GM12878 (cell line): Measurements from ENCODE around the gene PLA2G4A. TPM values are rescaled to one million over a fixed set of nuclear protein-coding genes. Genes with fewer than 3 reads are reported as not detected.

Experiments used
- ATAC-seq: fragments of 200-7000 bp; cut with Tn5 transposase; 3 replicates; pipeline ENCODE4 v1.9.1; 2020; ENCODE audit warnings: mild to moderate bottlenecking, moderate library complexity
- BruUV-seq: library from RNA; stranded (reverse); fragments of 400-500 nt; replicated peaks from 2 replicates; lab custom pipeline; 2021; lab: Mats Ljungman, UMichigan
- CTCF ChIA-PET: fragments of 300-600 bp; sonication (Branson Sonifier 250); formaldehyde crosslinking; extraction: SDS; loops from one replicate; lab custom pipeline; 2021; ENCODE audit warnings: inconsistent platforms; lab: Yijun Ruan, JAX
- POLR2A ChIA-PET: fragments of 350-600 bp; formaldehyde crosslinking; extraction: SDS; loops from one replicate; lab custom pipeline; 2021; ENCODE audit warnings: inconsistent platforms; lab: Charles Lee
- RAD21 ChIA-PET: fragments of 300-600 bp; sonication (Branson Sonifier 250); formaldehyde crosslinking; loops from one replicate; lab custom pipeline; 2023; ENCODE audit warnings: antibody characterized with exemption; ENCODE audit not compliant: unreplicated experiment; lab: Charles Lee
- SMC1A ChIA-PET: fragments of 300-600 bp; sonication (Branson Sonifier 250); formaldehyde crosslinking; loops from one replicate; lab custom pipeline; 2023; ENCODE audit not compliant: unreplicated experiment, uncharacterized antibody; lab: Charles Lee
- DNase-seq: peaks from one replicate; pipeline ENCODE4 v3.0.0-alpha.2; 2011; ENCODE audit warnings: low read depth, low spot score
- FAIRE-seq: peaks from 3 replicates; lab custom pipeline; 2011; peaks lifted over from hg19 to GRCh38; lab: Jason Lieb, UNC
- H2AFZ ChIP-seq: 2 replicates; pipeline ENCODE4 v1.6.0; 2011; ENCODE audit warnings: low read depth, low read length, control low read depth; ENCODE audit not compliant: control insufficient read depth
- H3K27ac ChIP-seq: 2 replicates; pipeline ENCODE4 v1.5.1; 2011; ENCODE audit warnings: control low read depth; ENCODE audit not compliant: control insufficient read depth, insufficient read depth
- H3K27me3 ChIP-seq, 2 experiments: replicated peaks in 1 of 2; 2 replicates each; pipeline versions ENCODE4 v1.6.0 to v1.6.1; 2011; ENCODE audit warnings: low read length in 1 of 2; ENCODE audit not compliant: control insufficient read depth in 2 of 2, insufficient read depth in 2 of 2
- H3K36me3 ChIP-seq, 2 experiments: 2 replicates each; pipeline ENCODE4 v1.5.1; 2011; ENCODE audit warnings: low read length in 1 of 2; ENCODE audit not compliant: control insufficient read depth in 2 of 2, insufficient read depth in 2 of 2
- H3K4me1 ChIP-seq: 2 replicates; pipeline ENCODE4 v1.6.1; 2011; ENCODE audit warnings: mild to moderate bottlenecking, low read length, moderate library complexity, mixed read lengths; ENCODE audit not compliant: control insufficient read depth, insufficient read depth
- H3K4me2 ChIP-seq: 2 replicates; pipeline ENCODE4 v1.6.0; 2011; ENCODE audit warnings: control low read depth; ENCODE audit not compliant: control insufficient read depth, insufficient read depth
- H3K4me3 ChIP-seq: fragments of 200-600 bp; sonication (generic); 2 replicates; pipeline ENCODE4 v1.5.1; 2016
- H3K79me2 ChIP-seq: 2 replicates; pipeline ENCODE4 v1.6.0; 2011; ENCODE audit warnings: low read length; ENCODE audit not compliant: control insufficient read depth, insufficient read depth
- H3K9ac ChIP-seq: 2 replicates; pipeline ENCODE4 v1.8.0; 2011; ENCODE audit warnings: low read length, control low read depth, mixed read lengths; ENCODE audit not compliant: control insufficient read depth, insufficient read depth
- H3K9me3 ChIP-seq: replicated peaks from 3 replicates; pipeline ENCODE4 v1.5.1; 2011; ENCODE audit warnings: mild to moderate bottlenecking, low read length; ENCODE audit not compliant: control insufficient read depth, insufficient read depth
- H4K20me1 ChIP-seq: 2 replicates; pipeline ENCODE4 v1.6.0; 2011; ENCODE audit not compliant: control insufficient read depth, insufficient read depth
- BACH1 ChIP-seq: fragments of 450-650 bp; IDR thresholded peaks from 2 replicates; pipeline ENCODE4 v1.6.1; 2017; ENCODE audit warnings: mild to moderate bottlenecking, borderline replicate concordance
- DPF2 ChIP-seq: fragments of 450-650 bp; IDR thresholded peaks from 2 replicates; pipeline ENCODE4 v1.6.1; 2017; ENCODE audit warnings: mild to moderate bottlenecking
- NR2C2 ChIP-seq: IDR thresholded peaks from 2 replicates; pipeline ENCODE4 v1.6.1; 2011; ENCODE audit warnings: borderline replicate concordance, low read depth; ENCODE audit not compliant: control insufficient read depth, insufficient read length
- RB1 ChIP-seq: fragments of 450-650 bp; formaldehyde crosslinking; IDR thresholded peaks from 2 replicates; pipeline ENCODE4 v1.6.1; 2017; ENCODE audit warnings: mild to moderate bottlenecking, borderline replicate concordance
- RUNX3 ChIP-seq: IDR thresholded peaks from 2 replicates; pipeline ENCODE4 v1.6.1; 2012; ENCODE audit warnings: low read length, inconsistent platforms
- ZNF592 ChIP-seq: fragments of 450-650 bp; IDR thresholded peaks from 2 replicates; pipeline ENCODE4 v1.6.1; 2017; ENCODE audit warnings: mild to moderate bottlenecking, moderate library complexity
- WGBS: methylation state at CpG from one replicate; pipeline ENCODE4 v1.1.6; 2016; ENCODE audit warnings: low lambda C conversion rate; ENCODE audit not compliant: insufficient replicate concordance, insufficient coverage; ENCODE audit errors: missing lambda C conversion rate; 5-methylcytosine and 5-hydroxymethylcytosine counted together
- in situ Hi-C: fragments of 300-500 bp; cut with MboI; formaldehyde crosslinking; loops from 9 replicates; pipeline ENCODE4 v1.14.3; 2018; ENCODE audit warnings: mixed read lengths
- intact Hi-C: fragments of 100-400 bp; cut with micrococcal nuclease; formaldehyde crosslinking; loops from one replicate; pipeline ENCODE4 v1.14.2; 2022; ENCODE audit not compliant: unreplicated experiment
- polyA plus RNA-seq, 11 experiments: library from polyadenylated mRNA; depleted of rRNA in 4 of 11; unstranded in 6 of 11; stranded (reverse) in 5 of 11; fragments of >200 nt; fragmentation: Nextera tagmentation in 4 of 11; fragmentation: Illumina TruSeq in 1 of 11; extraction: Ambion mirVana in 4 of 11; extraction: Trizol in 1 of 11; gene quantifications; 1 replicate in 1 of 11; 2 replicates in 10 of 11; pipeline versions ENCODE4 v1.2.1 to v1.2.3, GENCODE V29; 2011 to 2016; ENCODE audit warnings: inconsistent platforms in 2 of 11, missing spikeins in 2 of 11, low read depth in 1 of 11
- total RNA-seq, 4 experiments: library from RNA; depleted of rRNA in 3 of 4; stranded (reverse); fragments of >200 nt in 3 of 4; fragmentation: Illumina TruSeq in 1 of 4; extraction: Trizol in 1 of 4; gene quantifications; 2 replicates each; pipeline versions ENCODE4 v1.2.1 to v1.2.3, GENCODE V29; 2013 to 2021

PLA2G4A gene
- total and polyA plus RNA-seq, 10 of the 15 experiments (the other 5 are each of a cell fraction or from before 2014, with no cell fraction given): 0.70 to 3.3 (median 1.5) TPM; not detected in 1

GRCh38 chr1:186838380-186839040 lies 9.8 kb downstream of the PLA2G4A start (continued):
- TF ChIP-seq ZNF592 (no peak), NR2C2 (no peak), DPF2 (no peak), RB1 (no peak)
- TF ChIP-seq, all 136 proteins: peak for 0

DNA sequence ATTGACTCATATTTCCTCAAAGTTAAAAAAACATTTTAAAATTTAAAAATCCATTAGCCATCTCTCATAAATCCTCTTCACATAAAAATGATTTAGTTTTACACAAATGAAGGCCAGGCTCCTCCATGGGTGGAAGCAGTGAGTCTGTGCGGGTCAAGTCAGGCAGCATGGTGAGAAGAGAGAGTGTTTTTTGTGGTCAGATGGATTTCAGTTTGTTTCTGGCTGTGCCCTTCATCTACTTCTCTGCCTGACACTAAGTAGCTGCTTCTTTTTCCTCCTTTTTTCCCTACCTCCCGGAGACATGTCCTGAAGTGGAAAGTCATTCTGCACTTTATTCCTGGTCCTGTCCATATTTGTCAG lies 10.3 kb downstream of the PLA2G4A start:
- CTCF ChIA-PET: no interaction called here
- Histone ChIP-seq H3K27me3 (no peaks in the 10 kb centered on the region), H3K4me1 (peaks cover 3% of the 10 kb centered on the region; the same call in 1 of the 2 replicates), H3K36me3 (no peaks in the 10 kb centered on the region; a peak in 1 of 4 replicates), H4K20me1 (no peaks in the 10 kb centered on the region), H3K27ac (no peak overlapping the region), H3K9ac (no peak overlapping the region), H2AFZ (no peak overlapping the region), H3K9me3 (no peaks in the 10 kb centered on the region), H3K4me3 (no peak overlapping the region), H3K4me2 (no peak overlapping the region), H3K79me2 (no peaks in the 10 kb centered on the region)
- RAD21 ChIA-PET: no interaction called here
- 42% methylated on average over 2 of the region's 2 CpGs for WGBS
- DNase-seq (no peak), FAIRE-seq (no peak), ATAC-seq (no peak)
- in situ Hi-C loops (no loop called here), intact Hi-C loops (no loop called here)
- POLR2A ChIA-PET: no interaction called here
- TF ChIP-seq BACH1 (no peak), RUNX3 (peak; percentile 50)
- SMC1A ChIA-PET: no interaction called here
- BruUV-seq: no TSS peak
